Measurements from ENCODE around the gene LMF1. TPM values are rescaled to one million over a fixed set of nuclear protein-coding genes. Genes with fewer than 3 reads are reported as not detected.
"Not testable (repeated sequence)": the region's sequence is repeated elsewhere in the genome, so short reads cannot be mapped to it uniquely, and the experiment has no call there.

LMF1 gene
- total and polyA plus RNA-seq, 12 donors, result 5.1 to 15.4 (median 7.6) TPM

- H3K4me3 ChIP-seq, result no peak overlapping the region
- DNase-seq (no peak), ATAC-seq (no peak)
- no peak for TF ChIP-seq CTCF (IDR thresholded peaks at IDR 0.05)
- H3K27ac ChIP-seq, result no peak overlapping the region
- no peaks in the 10 kb centered on the region for H3K36me3 ChIP-seq
- H3K9me3 ChIP-seq, result no peaks in the 10 kb centered on the region
- intact Hi-C loops (cut with DNase I), result no loop called here
- H3K27me3 ChIP-seq, result peaks cover 4 to 79% (median 50%) of the 10 kb centered on the region in 7 donors
- WGBS, 2 donors, result 85 to 87% methylated on average over 9 of the region's 9 CpGs
- no peaks in the 10 kb centered on the region for H3K4me1 ChIP-seq
Measured at GRCh38 chr16:822909-823297, 147.9 kb downstream of the LMF1 start.

- DNase-seq, result no peak
- Histone ChIP-seq H3K4me1 (no peaks in the 10 kb centered on the region), H3K27me3 (peaks cover 4 to 79% (median 56%) of the 10 kb centered on the region in 7 donors), H3K9me3 (no peaks in the 10 kb centered on the region), H3K4me3 (no peak overlapping the region), H3K27ac (no peak overlapping the region), H3K36me3 (no peaks in the 10 kb centered on the region)
- TF ChIP-seq CTCF (IDR thresholded peaks at IDR 0.05), result no peak
- intact Hi-C loops (cut with DNase I), result no loop called here
- no peak for ATAC-seq
- 85 to 87% methylated on average over 21 of the region's 21 CpGs for WGBS, 2 donors
Measured at GRCh38 chr16:822174-822908, 148.4 kb downstream of the LMF1 start.

GRCh38 chr16:821751-822150 is 149.0 kb downstream of the LMF1 start:
- no peak for ATAC-seq
- Histone ChIP-seq H3K4me1 (no peaks in the 10 kb centered on the region), H3K9me3 (no peaks in the 10 kb centered on the region), H3K27ac (no peak overlapping the region), H3K27me3 (peaks cover 4 to 85% (median 62%) of the 10 kb centered on the region in 7 donors), H3K4me3 (no peak overlapping the region), H3K36me3 (no peaks in the 10 kb centered on the region)
- no peak for DNase-seq
- TF ChIP-seq CTCF (IDR thresholded peaks at IDR 0.05), result no peak
- WGBS, 2 donors, result 56 to 67% methylated on average over 13 of the region's 13 CpGs
- intact Hi-C loops (cut with DNase I), result no loop called here

GRCh38 chr16:820748-821147 is 150.0 kb downstream of the LMF1 start:
- Histone ChIP-seq H3K36me3 (no peaks in the 10 kb centered on the region), H3K9me3 (no peaks in the 10 kb centered on the region), H3K4me1 (no peaks in the 10 kb centered on the region), H3K27me3 (peaks cover 4 to 95% (median 72%) of the 10 kb centered on the region in 7 donors), H3K27ac (no peak overlapping the region), H3K4me3 (no peak overlapping the region)
- 81 to 87% methylated on average over 12 of the region's 12 CpGs for WGBS, 2 donors
- DNase-seq (no peak), ATAC-seq (no peak)
- intact Hi-C loops (cut with DNase I), result no loop called here
- no peak for TF ChIP-seq CTCF (IDR thresholded peaks at IDR 0.05)

- DNase-seq; H3K36me3 ChIP-seq; H3K4me1 ChIP-seq; H3K9me3 ChIP-seq; ATAC-seq; H3K4me3 ChIP-seq; intact Hi-C loops (cut with DNase I); H3K27ac ChIP-seq: not testable (repeated sequence)
- WGBS, 2 donors, result 63 to 64% methylated on average over 10 of the region's 10 CpGs
- peaks cover 2 to 97% (median 76%) of the 10 kb centered on the region in 7 donors for H3K27me3 ChIP-seq
Measured at GRCh38 chr16:820044-820408, 150.8 kb downstream of the LMF1 start.

Measured in heart right ventricle (tissue), 16 donors.